AG04450 (cell line): Measurements from ENCODE around the gene ZNF516. TPM values are rescaled to one million over a fixed set of nuclear protein-coding genes. Genes with fewer than 3 reads are reported as not detected.
A peak's percentile ranks its signal among the peaks of the same experiment; 100 is the strongest.

ENCODE experiments used
- CTCF ChIA-PET: fragments of 300-600, 350-600 bp; formaldehyde crosslinking; extraction: SDS; loops from one replicate; lab custom pipeline; 2022; ENCODE audit warnings: antibody characterized with exemption, inconsistent platforms; lab: Charles Lee
- POLR2A ChIA-PET: fragments of 350-600 bp; formaldehyde crosslinking; extraction: SDS; loops from one replicate; lab custom pipeline; 2021; ENCODE audit warnings: antibody characterized with exemption, inconsistent platforms; lab: Yijun Ruan, JAX
- DNase-seq: peaks from one replicate; pipeline ENCODE4 v3.0.0-alpha.2; 2011; ENCODE audit warnings: low read depth, low spot score
- H3K27ac ChIP-seq: one replicate; pipeline ENCODE4 v1.5.1; 2012; ENCODE audit warnings: low read depth, low read length, control low read depth
- H3K27me3 ChIP-seq: one replicate; pipeline ENCODE4 v1.6.0; 2012; ENCODE audit warnings: low read length; ENCODE audit not compliant: control insufficient read depth, insufficient read depth
- H3K4me3 ChIP-seq: 2 replicates; pipeline ENCODE4 v1.5.1; 2011; ENCODE audit warnings: mild to moderate bottlenecking, low read depth, low read length, control low read depth
- H3K9me3 ChIP-seq: 2 replicates; pipeline ENCODE4 v1.5.1; 2012; ENCODE audit warnings: low read length; ENCODE audit not compliant: control insufficient read depth, insufficient read depth
- CTCF ChIP-seq: IDR thresholded peaks from 2 replicates; pipeline ENCODE4 v1.5.1; 2011; ENCODE audit warnings: low read depth, low read length, control low read depth, inconsistent platforms
- polyA plus RNA-seq: library from polyadenylated mRNA; depleted of rRNA; stranded (reverse); fragments of >200 nt; gene quantifications from 2 replicates; pipeline ENCODE4 v1.2.3, GENCODE V29; 2011

Gene ZNF516
- polyA plus RNA-seq, 1 experiment = 15.5 TPM

- Histone ChIP-seq H3K27me3 (no peaks in the 10 kb centered on the region), H3K27ac (no peak overlapping the region), H3K4me3 (no peak overlapping the region), H3K9me3 (no peaks in the 10 kb centered on the region; the same call in 1 of the 2 replicates)
- ChIA-PET POLR2A (interaction anchor here (0.6 kb wide), 1 partner anchor 9 kb away, joined by 3 read pairs; no protein-coding TSS in a partner anchor), CTCF (interaction anchor here (1.3 to 3.7 kb wide), 3 partner anchors 9 to 395 kb away, joined by 3 to 34 read pairs (median 6); no protein-coding TSS in a partner anchor)
- TF ChIP-seq CTCF = no peak
- DNase-seq = no peak
These were observed 86.5 kb downstream of the ZNF516 start for GRCh38 chr18:76408480-76409067.

GRCh38 chr18:76407681-76408080 is 87.4 kb downstream of the ZNF516 start:
- TF ChIP-seq CTCF = no peak
- POLR2A ChIA-PET = no interaction called here
- Histone ChIP-seq H3K9me3 (no peaks in the 10 kb centered on the region; the same call in 1 of the 2 replicates), H3K27ac (no peak overlapping the region), H3K4me3 (no peak overlapping the region), H3K27me3 (no peaks in the 10 kb centered on the region)
- CTCF ChIA-PET = interaction anchor here (3.7 kb wide), 1 partner anchor 9 kb away, joined by 34 read pairs; no protein-coding TSS in a partner anchor
- no peak for DNase-seq

- ChIA-PET POLR2A (no interaction called here), CTCF (no interaction called here)
These were observed 88.3 kb downstream of the ZNF516 start for GRCh38 chr18:76406791-76407190.

GRCh38 chr18:76405681-76406356 is 89.2 kb downstream of the ZNF516 start:
- no peaks in the 10 kb centered on the region; the same call in 1 of the 2 replicates for H3K9me3 ChIP-seq
- DNase-seq = no peak
- H3K4me3 ChIP-seq = no peak overlapping the region
- TF ChIP-seq CTCF = peak; percentile 53
- ChIA-PET CTCF (interaction anchor here (0.8 to 1.1 kb wide), 3 partner anchors 11 to 216 kb away, joined by 3 to 5 read pairs (median 3); no protein-coding TSS in a partner anchor), POLR2A (no interaction called here)
- no peak overlapping the region for H3K27ac ChIP-seq
- no peaks in the 10 kb centered on the region for H3K27me3 ChIP-seq

More at GRCh38 chr18:76406791-76407190, 88.3 kb downstream of the ZNF516 start:
- Histone ChIP-seq H3K9me3 (no peaks in the 10 kb centered on the region; the same call in 1 of the 2 replicates), H3K4me3 (no peak overlapping the region), H3K27me3 (no peaks in the 10 kb centered on the region), H3K27ac (no peak overlapping the region)
- no peak for DNase-seq
- no peak for TF ChIP-seq CTCF

GRCh38 chr18:76405280-76405679 is 89.8 kb downstream of the ZNF516 start:
- no peak for TF ChIP-seq CTCF
- no peak for DNase-seq
- ChIA-PET CTCF (interaction anchor here (0.8 to 1.1 kb wide), 3 partner anchors 12 to 217 kb away, joined by 3 to 5 read pairs (median 3); no protein-coding TSS in a partner anchor), POLR2A (no interaction called here)
- Histone ChIP-seq H3K9me3 (no peaks in the 10 kb centered on the region; the same call in 1 of the 2 replicates), H3K27ac (no peak overlapping the region), H3K4me3 (no peak overlapping the region), H3K27me3 (no peaks in the 10 kb centered on the region)
